Measurements from ENCODE around the gene MAFF. TPM values are rescaled to one million over a fixed set of nuclear protein-coding genes. Genes with fewer than 3 reads are reported as not detected.

Gene MAFF
- total RNA-seq, 1 experiment from 2014 or later, result 26.0 TPM

- ChIA-PET RAD21 (ENCODE audit: low non-redundant PET in 1 of 2, low total read pairs in 2 of 2, uncharacterized antibody in 2 of 2, unreplicated experiment in 2 of 2) (no interaction called here), POLR2A (no interaction called here), CTCF (no interaction called here)
- no peaks in the 10 kb centered on the region for H3K9me2 ChIP-seq (ENCODE audit: insufficient read depth)
- no peak overlapping the region for H3K4me3 ChIP-seq (replicated peaks in 1 of 2; ENCODE audit: low read depth in 1 of 2, low read length in 2 of 2)
- H3K9ac ChIP-seq (ENCODE audit: low read length), result no peak overlapping the region
- intact Hi-C loops (cut with micrococcal nuclease), result no loop called here
- no peaks in the 10 kb centered on the region; a peak in 1 of 4 replicates for H3K36me3 ChIP-seq (ENCODE audit: control insufficient read depth in 1 of 2, insufficient read depth in 2 of 2, low read length in 2 of 2)
- BruUV-seq (replicated peaks), result no TSS peak
- no peak for TF ChIP-seq CTCF (IDR thresholded peaks at IDR 0.05 in 2 of 3, conservative IDR thresholded peaks at IDR 0.05 in 1 of 3; ENCODE audit: borderline replicate concordance in 1 of 3, insufficient read depth in 1 of 3, low read depth in 2 of 3, low read length in 2 of 3)
- ATAC-seq, result no peak
- no peaks in the 10 kb centered on the region for H3K4me1 ChIP-seq (ENCODE audit: control insufficient read depth in 1 of 2, insufficient read depth in 2 of 2, low read length in 2 of 2)
- H3K4me2 ChIP-seq (ENCODE audit: low read length), result no peak overlapping the region
- no peaks in the 10 kb centered on the region for H3K27me3 ChIP-seq (ENCODE audit: insufficient read depth, low read length)
- DNase-seq (ENCODE audit: low read depth, low spot score), result no peak
- peaks cover 35% of the 10 kb centered on the region for H3K79me2 ChIP-seq (ENCODE audit: insufficient read depth, low read length)
- H2AFZ ChIP-seq (ENCODE audit: low read depth, low read length, poor library complexity, severe bottlenecking), result no peak overlapping the region
- peaks cover 0 to 6% of the 10 kb centered on the region in 2 experiments; a peak in 1 of 4 replicates for H3K9me3 ChIP-seq (ENCODE audit: control insufficient read depth in 1 of 2, insufficient read depth in 1 of 2, low read depth in 1 of 2, low read length in 2 of 2)
- H4K20me1 ChIP-seq (ENCODE audit: insufficient read depth), result no peaks in the 10 kb centered on the region
- H3K27ac ChIP-seq (ENCODE audit: low read depth, low read length), result no peak overlapping the region
Measured at GRCh38 chr22:38251341-38251692, 49.5 kb downstream of the MAFF start.

DNA sequence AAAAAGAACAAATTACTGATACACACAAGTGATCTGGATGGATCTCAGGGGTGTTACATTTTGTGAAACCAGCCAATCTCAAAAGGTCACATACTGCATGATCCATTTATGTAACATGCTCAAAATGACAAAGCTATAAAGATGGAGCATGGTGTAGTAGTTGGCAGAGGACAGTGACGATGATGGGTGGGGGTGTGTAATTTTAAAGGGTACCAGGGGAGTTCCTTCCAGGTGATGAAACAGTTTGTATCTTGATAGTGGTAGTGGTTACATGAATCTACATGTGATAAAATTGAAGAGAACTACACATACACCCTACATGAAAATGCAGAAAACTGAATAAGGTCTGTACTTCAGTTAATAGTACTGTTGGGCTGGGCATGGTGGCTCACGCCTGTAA, 53.9 kb downstream of the MAFF start:
- CTCF ChIA-PET, result no interaction called here
- Histone ChIP-seq H3K27ac (ENCODE audit: low read depth, low read length) (no peak overlapping the region), H3K79me2 (ENCODE audit: insufficient read depth, low read length) (peaks cover 47% of the 10 kb centered on the region), H3K4me3 (replicated peaks in 1 of 2; ENCODE audit: low read depth in 1 of 2, low read length in 2 of 2) (no peak overlapping the region), H4K20me1 (ENCODE audit: insufficient read depth) (no peaks in the 10 kb centered on the region), H3K4me2 (ENCODE audit: low read length) (no peak overlapping the region), H3K9me2 (ENCODE audit: insufficient read depth) (no peaks in the 10 kb centered on the region), H3K9me3 (ENCODE audit: control insufficient read depth in 1 of 2, insufficient read depth in 1 of 2, low read depth in 1 of 2, low read length in 2 of 2) (no peaks in the 10 kb centered on the region), H3K36me3 (ENCODE audit: control insufficient read depth in 1 of 2, insufficient read depth in 2 of 2, low read length in 2 of 2) (no peaks in the 10 kb centered on the region), H2AFZ (ENCODE audit: low read depth, low read length, poor library complexity, severe bottlenecking) (no peak overlapping the region), H3K4me1 (ENCODE audit: control insufficient read depth in 1 of 2, insufficient read depth in 2 of 2, low read length in 2 of 2) (peaks cover 0 to 4% of the 10 kb centered on the region in 2 experiments; a peak in 2 of 4 replicates), H3K27me3 (ENCODE audit: insufficient read depth, low read length) (no peaks in the 10 kb centered on the region), H3K9ac (ENCODE audit: low read length) (no peak overlapping the region)
- POLR2A ChIA-PET, result no interaction called here
- DNase-seq (ENCODE audit: low read depth, low spot score), result no peak
- RAD21 ChIA-PET (ENCODE audit: low non-redundant PET in 1 of 2, low total read pairs in 2 of 2, uncharacterized antibody in 2 of 2, unreplicated experiment in 2 of 2), result no interaction called here
- no peak for ATAC-seq
- no TSS peak for BruUV-seq (replicated peaks)
- intact Hi-C loops (cut with micrococcal nuclease), result no loop called here
- TF ChIP-seq ELF1 (IDR thresholded peaks at IDR 0.05; ENCODE audit: borderline replicate concordance, low read depth), result no peak
- TF ChIP-seq EZH2phosphoT487 (IDR thresholded peaks at IDR 0.05; ENCODE audit: borderline replicate concordance), result no peak
- TF ChIP-seq POLR2AphosphoS5 (IDR thresholded peaks at IDR 0.05; ENCODE audit: low read depth, low read length), result no peak
- TF ChIP-seq, protein P1, sequence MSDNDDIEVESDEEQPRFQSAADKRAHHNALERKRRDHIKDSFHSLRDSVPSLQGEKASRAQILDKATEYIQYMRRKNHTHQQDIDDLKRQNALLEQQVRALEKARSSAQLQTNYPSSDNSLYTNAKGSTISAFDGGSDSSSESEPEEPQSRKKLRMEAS (IDR thresholded peaks at IDR 0.05), result no peak
- TF ChIP-seq ZNF274 (IDR thresholded peaks at IDR 0.05; ENCODE audit: low read depth, low read length), result no peak
- TF ChIP-seq RAD21 (IDR thresholded peaks at IDR 0.05; ENCODE audit: low read depth), result no peak
- TF ChIP-seq EZH2 (IDR thresholded peaks at IDR 0.05), result no peak
- no peak for TF ChIP-seq CEBPB (IDR thresholded peaks at IDR 0.05; ENCODE audit: low read depth)
- TF ChIP-seq, protein P2, sequence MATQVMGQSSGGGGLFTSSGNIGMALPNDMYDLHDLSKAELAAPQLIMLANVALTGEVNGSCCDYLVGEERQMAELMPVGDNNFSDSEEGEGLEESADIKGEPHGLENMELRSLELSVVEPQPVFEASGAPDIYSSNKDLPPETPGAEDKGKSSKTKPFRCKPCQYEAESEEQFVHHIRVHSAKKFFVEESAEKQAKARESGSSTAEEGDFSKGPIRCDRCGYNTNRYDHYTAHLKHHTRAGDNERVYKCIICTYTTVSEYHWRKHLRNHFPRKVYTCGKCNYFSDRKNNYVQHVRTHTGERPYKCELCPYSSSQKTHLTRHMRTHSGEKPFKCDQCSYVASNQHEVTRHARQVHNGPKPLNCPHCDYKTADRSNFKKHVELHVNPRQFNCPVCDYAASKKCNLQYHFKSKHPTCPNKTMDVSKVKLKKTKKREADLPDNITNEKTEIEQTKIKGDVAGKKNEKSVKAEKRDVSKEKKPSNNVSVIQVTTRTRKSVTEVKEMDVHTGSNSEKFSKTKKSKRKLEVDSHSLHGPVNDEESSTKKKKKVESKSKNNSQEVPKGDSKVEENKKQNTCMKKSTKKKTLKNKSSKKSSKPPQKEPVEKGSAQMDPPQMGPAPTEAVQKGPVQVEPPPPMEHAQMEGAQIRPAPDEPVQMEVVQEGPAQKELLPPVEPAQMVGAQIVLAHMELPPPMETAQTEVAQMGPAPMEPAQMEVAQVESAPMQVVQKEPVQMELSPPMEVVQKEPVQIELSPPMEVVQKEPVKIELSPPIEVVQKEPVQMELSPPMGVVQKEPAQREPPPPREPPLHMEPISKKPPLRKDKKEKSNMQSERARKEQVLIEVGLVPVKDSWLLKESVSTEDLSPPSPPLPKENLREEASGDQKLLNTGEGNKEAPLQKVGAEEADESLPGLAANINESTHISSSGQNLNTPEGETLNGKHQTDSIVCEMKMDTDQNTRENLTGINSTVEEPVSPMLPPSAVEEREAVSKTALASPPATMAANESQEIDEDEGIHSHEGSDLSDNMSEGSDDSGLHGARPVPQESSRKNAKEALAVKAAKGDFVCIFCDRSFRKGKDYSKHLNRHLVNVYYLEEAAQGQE (IDR thresholded peaks at IDR 0.05; ENCODE audit: low read depth), result no peak
- no peak for TF ChIP-seq TCF7L2 (IDR thresholded peaks at IDR 0.05; ENCODE audit: borderline replicate concordance, extremely low read depth, insufficient read depth, insufficient read length)
- TF ChIP-seq ATF3 (IDR thresholded peaks at IDR 0.05), result no peak
- no peak for TF ChIP-seq JUND (IDR thresholded peaks at IDR 0.05)
- no peak for TF ChIP-seq ZFX (IDR thresholded peaks at IDR 0.05)
- no peak for TF ChIP-seq POLR2A (IDR thresholded peaks at IDR 0.05; ENCODE audit: borderline replicate concordance, extremely low read depth, insufficient read depth, insufficient read length)
- TF ChIP-seq CBX3 (IDR thresholded peaks at IDR 0.05; ENCODE audit: low read depth), result no peak
- TF ChIP-seq YY1 (IDR thresholded peaks at IDR 0.05; ENCODE audit: extremely low read depth, insufficient replicate concordance, low read depth, low read length), result no peak
